GM12891 (cell line): ENCODE results near the gene AGGF1.

Source experiments
- POLR2AphosphoS5 ChIP-seq: IDR thresholded peaks from 2 replicates; pipeline ENCODE4 v1.6.1; 2011; ENCODE audit warnings: low read depth, low read length, control low read depth
- SPI1 ChIP-seq: IDR thresholded peaks from 2 replicates; pipeline ENCODE4 v1.6.1; 2011; ENCODE audit warnings: low read depth, low read length, control low read depth

GRCh38 chr5:77104813-77105212, 74.6 kb downstream of the AGGF1 start:
- no peak for TF ChIP-seq SPI1
- no peak for TF ChIP-seq POLR2AphosphoS5
